Measurements from ENCODE around the gene SHANK1. TPM values are rescaled to one million over a fixed set of nuclear protein-coding genes. Genes with fewer than 3 reads are reported as not detected.

Gene SHANK1
- total RNA-seq, 2 donors from 2014 or later, result not detected

DNA sequence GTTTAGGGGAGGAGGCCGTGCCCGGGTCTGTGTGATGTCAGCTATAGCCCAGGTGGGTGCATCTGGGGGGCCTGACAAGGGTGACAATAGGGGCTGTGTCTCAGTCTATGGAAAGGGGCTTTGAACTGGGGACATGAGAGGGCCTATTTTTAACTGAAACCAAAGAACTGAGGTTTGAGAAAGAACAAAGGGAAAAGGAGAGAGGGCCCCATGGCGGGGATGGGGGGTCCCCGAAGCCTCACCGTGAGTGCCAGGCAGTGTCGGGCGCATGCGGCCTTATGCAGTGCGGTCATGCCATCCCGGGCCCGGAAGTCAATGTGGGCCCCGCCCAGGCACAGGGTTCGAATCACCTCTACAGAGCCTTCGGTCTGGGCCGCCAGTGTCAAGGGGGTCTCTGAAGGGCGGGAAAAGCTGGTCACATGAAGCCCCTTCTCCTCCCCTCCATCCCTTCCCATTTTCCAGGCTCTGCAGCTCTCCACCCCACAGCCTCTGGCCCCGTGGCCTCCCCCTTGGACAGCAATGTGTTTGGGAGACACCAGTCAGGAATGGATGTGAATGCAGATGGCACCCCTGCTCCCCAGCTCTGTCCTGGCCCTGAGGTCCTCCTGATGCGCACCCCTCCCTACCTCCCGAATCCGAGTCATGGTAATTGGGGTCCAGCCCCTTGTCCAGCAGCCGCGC, 5.9 kb downstream of the SHANK1 start:
- Mint-ChIP-seq H3K27me3 (peaks cover 0 to 23% of the 10 kb centered on the region in 2 donors), H3K27ac (no peak overlapping the region), H3K36me3 (no peaks in the 10 kb centered on the region), H3K9me3 (no peaks in the 10 kb centered on the region), H3K4me1 (ENCODE audit: low read depth in 2 of 2) (peaks cover 17 to 31% of the 10 kb centered on the region in 2 donors), H3K4me3 (peak overlapping the region; percentile 48)
- no peak for ATAC-seq
- no peak for DNase-seq (ENCODE audit: low spot score)

DNA sequence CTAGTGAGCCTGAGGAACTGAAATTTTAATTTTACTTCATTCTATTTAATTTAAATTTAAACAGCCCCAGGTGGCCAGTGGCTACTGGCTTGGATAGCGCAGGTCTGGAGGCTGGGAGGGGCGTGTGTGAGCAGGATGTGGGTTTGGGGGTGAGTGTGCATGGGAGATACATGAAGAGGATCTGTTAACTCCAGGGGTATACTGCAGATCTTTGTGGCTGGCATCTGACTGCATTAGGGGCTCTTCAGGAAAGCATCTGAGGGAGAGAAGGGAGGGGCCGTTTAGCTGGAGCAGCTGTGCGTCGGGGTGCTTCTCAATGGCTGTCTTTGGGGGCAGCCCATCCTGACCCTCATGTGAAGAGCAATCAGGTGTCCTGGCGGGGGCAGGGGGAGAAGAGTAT, 6.8 kb downstream of the SHANK1 start:
- H3K9me3 Mint-ChIP-seq, result no peaks in the 10 kb centered on the region
- ATAC-seq, result no peak

DNA sequence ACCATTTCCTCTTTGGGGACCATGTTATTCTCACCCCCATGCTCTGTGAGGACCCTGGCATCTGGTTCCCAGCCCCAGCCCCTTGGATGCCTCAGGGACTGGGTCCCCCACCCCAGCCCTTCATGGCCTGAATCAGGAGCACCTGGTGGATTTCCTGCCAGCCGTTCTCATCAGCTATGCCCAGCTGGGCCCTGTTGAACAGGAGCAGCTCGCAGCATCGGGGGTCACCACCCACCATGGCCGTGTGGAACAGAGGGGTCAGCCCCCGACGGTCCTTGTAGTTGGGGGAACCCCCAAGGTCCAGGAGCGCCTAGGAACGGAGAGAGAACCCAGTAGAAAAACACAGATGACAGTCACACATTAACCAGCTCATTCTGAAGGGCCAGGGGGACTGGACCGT, 7.8 kb downstream of the SHANK1 start:
- ATAC-seq, result no peak
- H3K9me3 Mint-ChIP-seq, result no peaks in the 10 kb centered on the region

More for the DNA sequence above, 6.8 kb downstream of the SHANK1 start:
- H3K4me3 Mint-ChIP-seq, result peak overlapping the region; percentile 48
- H3K27ac Mint-ChIP-seq, result no peak overlapping the region
- no peak for DNase-seq (ENCODE audit: low spot score)
- H3K36me3 Mint-ChIP-seq, result no peaks in the 10 kb centered on the region
- H3K27me3 Mint-ChIP-seq, result peaks cover 0 to 23% of the 10 kb centered on the region in 2 donors
- peaks cover 17 to 31% of the 10 kb centered on the region in 2 donors for H3K4me1 Mint-ChIP-seq (ENCODE audit: low read depth in 2 of 2)

DNA sequence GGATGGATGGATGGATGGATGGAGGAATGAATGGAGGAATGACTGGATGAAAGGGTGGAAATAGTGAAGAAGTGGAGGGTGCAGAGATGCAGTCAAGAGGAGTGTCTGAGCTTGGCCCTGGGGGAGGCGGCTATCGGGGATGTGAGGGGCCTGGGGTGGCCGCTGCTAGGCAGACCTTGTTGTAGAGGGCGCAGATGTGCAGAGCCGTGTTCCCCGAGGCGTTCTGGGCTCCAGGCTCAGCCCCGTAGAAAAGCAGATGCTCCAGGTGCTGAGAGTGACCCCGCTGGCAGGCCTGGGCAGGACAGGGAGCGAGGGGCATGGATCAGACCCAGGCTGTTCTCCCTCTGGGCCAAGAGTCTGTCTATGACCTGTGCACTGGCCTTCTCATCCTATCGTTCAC, 8.4 kb downstream of the SHANK1 start:
- no peak overlapping the region for H3K27ac Mint-ChIP-seq
- H3K36me3 Mint-ChIP-seq, result no peaks in the 10 kb centered on the region
- DNase-seq (ENCODE audit: low spot score), result no peak
- H3K9me3 Mint-ChIP-seq, result no peaks in the 10 kb centered on the region
- H3K27me3 Mint-ChIP-seq, result peaks cover 0 to 14% of the 10 kb centered on the region in 2 donors
- peaks cover 17 to 25% of the 10 kb centered on the region in 2 donors for H3K4me1 Mint-ChIP-seq (ENCODE audit: low read depth in 2 of 2)
- H3K4me3 Mint-ChIP-seq, result no peak overlapping the region
- ATAC-seq, result no peak

More for the DNA sequence above, 7.8 kb downstream of the SHANK1 start:
- no peak overlapping the region for H3K4me3 Mint-ChIP-seq
- H3K27me3 Mint-ChIP-seq, result peaks cover 0 to 15% of the 10 kb centered on the region in 2 donors
- no peak overlapping the region for H3K27ac Mint-ChIP-seq
- no peaks in the 10 kb centered on the region for H3K36me3 Mint-ChIP-seq
- DNase-seq (ENCODE audit: low spot score), result no peak
- peaks cover 17 to 25% of the 10 kb centered on the region in 2 donors for H3K4me1 Mint-ChIP-seq (ENCODE audit: low read depth in 2 of 2)

DNA sequence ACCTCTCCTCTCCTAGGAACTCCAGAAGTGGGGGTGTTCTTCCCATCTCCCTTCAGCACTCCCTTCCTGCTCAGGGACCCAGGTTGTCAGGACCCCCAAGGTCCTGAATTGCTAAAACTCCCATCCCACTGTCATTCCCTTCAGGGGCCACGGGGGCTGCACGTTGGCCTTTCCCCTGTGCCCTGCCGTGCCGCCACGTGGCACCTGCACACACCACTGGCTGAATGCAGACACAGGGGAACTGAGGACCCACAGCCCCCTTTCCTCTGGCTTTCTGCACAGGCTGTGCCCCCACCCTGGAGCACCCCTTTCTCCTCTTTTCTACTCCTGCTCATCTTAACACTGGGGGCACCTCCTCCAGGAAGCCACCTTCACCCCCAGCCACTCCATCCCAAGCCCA, 9.0 kb downstream of the SHANK1 start:
- peak in 1 of 2 donors; percentile 30 for ATAC-seq
- Mint-ChIP-seq H3K4me3 (no peak overlapping the region), H3K27me3 (peaks cover 0 to 8% of the 10 kb centered on the region in 2 donors), H3K27ac (no peak overlapping the region), H3K36me3 (no peaks in the 10 kb centered on the region), H3K9me3 (no peaks in the 10 kb centered on the region), H3K4me1 (ENCODE audit: low read depth in 2 of 2) (peaks cover 17 to 22% of the 10 kb centered on the region in 2 donors)
- no peak for DNase-seq (ENCODE audit: low spot score)

DNA sequence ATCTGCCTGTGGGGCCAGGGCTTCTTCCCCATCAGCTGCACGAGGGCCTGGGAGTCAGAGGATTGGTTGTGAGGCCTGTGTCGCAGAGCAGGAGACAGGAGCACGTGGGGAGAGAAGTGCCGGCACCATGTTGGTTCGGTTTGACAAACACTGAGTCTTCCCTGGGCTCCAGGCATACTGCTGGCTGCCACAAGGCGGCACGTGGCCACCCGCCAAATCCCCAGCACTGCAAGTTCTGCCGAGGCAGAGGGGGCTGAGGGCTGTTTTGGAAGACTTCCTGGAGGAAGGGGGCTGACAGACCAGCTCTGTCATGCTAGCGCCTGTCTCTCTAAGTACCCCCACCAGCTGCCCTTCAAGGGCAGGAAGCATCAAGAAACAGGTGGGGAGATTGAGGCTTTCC, 9.5 kb downstream of the SHANK1 start:
- Mint-ChIP-seq H3K27ac (no peak overlapping the region), H3K27me3 (peaks cover 0 to 4% of the 10 kb centered on the region in 2 donors), H3K9me3 (no peaks in the 10 kb centered on the region), H3K4me3 (no peak overlapping the region), H3K36me3 (no peaks in the 10 kb centered on the region), H3K4me1 (ENCODE audit: low read depth in 2 of 2) (peaks cover 17% of the 10 kb centered on the region in 2 donors)
- DNase-seq (ENCODE audit: low spot score) (no peak), ATAC-seq (no peak)

DNA sequence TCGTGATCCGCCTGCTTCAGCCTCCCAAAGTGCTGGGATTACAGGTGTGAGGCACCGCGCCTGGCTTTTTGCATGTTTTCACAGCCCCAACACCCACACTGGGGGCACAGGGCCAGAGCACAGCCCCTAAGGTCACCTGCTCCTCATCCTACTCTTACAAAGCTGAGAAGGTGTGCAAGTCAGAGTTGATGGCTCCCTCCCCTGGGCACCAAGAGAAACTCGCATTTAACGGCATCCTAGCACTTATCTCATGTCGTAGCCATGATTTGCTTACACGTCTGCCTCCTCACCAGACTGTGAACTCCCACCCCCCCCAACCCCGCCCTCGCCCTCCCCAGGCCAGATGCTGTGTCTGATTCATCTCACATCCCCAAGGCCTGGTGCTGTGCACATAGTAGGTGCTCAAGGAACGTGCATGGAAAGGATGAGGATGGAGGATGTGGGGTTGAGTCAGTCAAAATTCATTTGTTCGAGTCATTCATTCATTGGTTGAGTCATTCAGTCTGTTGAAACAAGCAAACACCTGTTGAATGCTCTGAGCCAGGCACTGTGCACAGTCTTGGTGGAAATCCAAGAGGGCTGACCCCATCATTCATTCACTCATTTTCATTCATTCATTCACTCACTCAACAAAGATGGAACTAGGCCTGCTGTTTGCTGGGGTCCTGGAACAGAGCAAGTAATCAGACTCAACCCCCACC, 11.3 kb downstream of the SHANK1 start:
- Mint-ChIP-seq H3K27me3 (peaks cover 7 to 9% of the 10 kb centered on the region in 2 donors), H3K9me3 (no peaks in the 10 kb centered on the region), H3K4me1 (ENCODE audit: low read depth in 2 of 2) (peaks cover 10 to 14% of the 10 kb centered on the region in 2 donors), H3K27ac (no peak overlapping the region), H3K36me3 (no peaks in the 10 kb centered on the region), H3K4me3 (no peak overlapping the region)
- ATAC-seq (no peak), DNase-seq (ENCODE audit: low spot score) (no peak)

DNA sequence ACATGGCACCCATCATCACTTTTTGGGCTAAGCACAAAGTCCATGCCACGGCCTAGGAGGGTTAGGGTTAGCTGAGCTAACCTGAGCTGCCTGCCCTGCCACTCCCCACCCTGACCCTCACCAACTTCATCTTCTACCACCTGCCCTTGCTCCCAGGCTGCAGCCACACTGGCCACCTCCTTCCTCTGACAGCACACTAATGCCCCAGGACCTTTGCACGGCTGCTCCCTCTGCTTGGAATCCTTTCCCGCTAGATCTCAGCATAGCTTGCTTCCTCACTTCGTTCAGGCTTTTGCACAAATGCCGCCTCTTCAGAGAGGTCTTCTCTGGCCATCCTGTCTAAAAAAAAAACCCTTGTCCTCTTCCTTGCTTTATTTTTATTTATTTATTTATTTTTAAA, 13.2 kb downstream of the SHANK1 start:
- ATAC-seq (no peak), DNase-seq (ENCODE audit: low spot score) (no peak)
- Mint-ChIP-seq H3K4me1 (ENCODE audit: low read depth in 2 of 2) (no peaks in the 10 kb centered on the region), H3K27ac (no peak overlapping the region), H3K9me3 (no peaks in the 10 kb centered on the region), H3K27me3 (peaks cover 7 to 11% of the 10 kb centered on the region in 2 donors), H3K36me3 (no peaks in the 10 kb centered on the region), H3K4me3 (no peak overlapping the region)

DNA sequence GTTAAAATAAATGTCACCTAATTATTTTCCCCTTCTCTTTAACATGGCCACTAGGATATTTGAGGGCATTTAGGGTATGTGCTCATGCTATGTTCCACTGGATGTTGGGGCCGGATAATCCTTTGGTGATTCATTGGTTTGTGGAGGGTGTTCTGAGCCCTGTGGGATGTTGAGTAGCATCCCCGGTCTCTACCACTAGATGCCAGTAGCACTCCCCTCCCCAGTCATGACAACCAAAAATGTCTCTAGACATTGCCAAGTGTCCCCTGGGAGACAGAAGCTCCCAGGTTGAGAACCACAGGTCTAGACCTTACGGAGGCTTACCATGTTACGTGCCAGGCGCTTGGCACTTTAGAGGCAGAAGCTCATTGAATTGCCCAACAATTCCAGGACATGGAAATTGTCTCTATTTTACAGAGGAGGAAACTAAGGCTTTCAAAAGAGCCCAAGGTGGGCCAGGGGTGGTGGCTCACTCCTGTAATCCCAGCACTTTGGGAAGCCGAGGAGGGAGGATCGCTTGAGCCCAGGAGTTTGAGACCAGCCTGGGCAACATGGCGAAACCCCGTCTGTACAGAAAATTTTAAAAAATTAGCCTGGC, 14.1 kb downstream of the SHANK1 start:
- H3K4me3 Mint-ChIP-seq, result no peak overlapping the region

DNA sequence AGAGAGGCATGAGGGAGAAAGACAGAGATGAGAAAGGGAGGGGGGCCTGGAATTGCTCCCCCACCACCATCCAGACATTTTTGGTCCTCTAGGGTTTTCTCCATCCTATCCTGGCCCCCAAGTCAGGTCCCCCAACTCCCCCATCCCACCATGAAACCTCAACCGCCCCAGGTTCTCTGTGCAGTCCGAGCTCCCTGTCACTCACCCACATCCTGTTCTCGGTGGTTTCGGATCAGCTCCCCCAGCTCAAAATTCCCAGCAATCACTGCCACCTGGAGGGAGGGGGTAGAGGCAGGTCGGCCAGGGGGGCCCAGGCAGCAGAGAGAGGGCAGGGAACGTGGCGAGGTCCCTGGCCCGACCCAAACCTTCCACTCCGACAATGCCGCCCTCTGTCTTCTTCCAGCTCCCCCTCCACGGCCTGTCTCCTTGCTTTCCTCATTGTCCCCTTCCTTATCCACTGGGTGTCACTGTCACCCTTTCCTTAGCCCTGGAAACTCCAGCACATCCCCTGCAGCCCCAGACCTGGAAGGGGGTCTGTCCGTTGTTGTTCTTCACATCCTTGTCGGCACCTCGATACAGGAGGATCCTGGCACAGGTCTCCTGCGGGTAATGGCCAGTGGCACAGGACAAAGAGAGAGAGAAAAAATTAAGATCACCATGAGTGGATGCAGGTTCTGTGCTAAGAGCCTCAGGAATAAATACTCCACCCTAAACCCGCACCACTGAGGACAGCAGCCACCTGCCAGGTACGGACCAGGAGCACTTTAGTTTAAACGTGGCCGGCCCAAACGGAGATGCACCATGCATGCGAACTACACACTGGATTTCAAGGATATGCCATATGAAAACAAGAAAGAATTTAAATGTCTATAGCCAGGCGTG, 15.4 kb downstream of the SHANK1 start:
- no peak for DNase-seq (ENCODE audit: low spot score)
- H3K27me3 Mint-ChIP-seq, result peaks cover 16 to 22% of the 10 kb centered on the region in 2 donors
- H3K4me1 Mint-ChIP-seq (ENCODE audit: low read depth in 2 of 2), result no peaks in the 10 kb centered on the region
- no peak for ATAC-seq
- no peaks in the 10 kb centered on the region for H3K36me3 Mint-ChIP-seq
- peak overlapping the region in 1 of 2 donors; percentile 51 for H3K27ac Mint-ChIP-seq
- no peak overlapping the region for H3K4me3 Mint-ChIP-seq
- H3K9me3 Mint-ChIP-seq, result no peaks in the 10 kb centered on the region

More for the DNA sequence above, 14.1 kb downstream of the SHANK1 start:
- Mint-ChIP-seq H3K27ac (no peak overlapping the region), H3K27me3 (peaks cover 9 to 11% of the 10 kb centered on the region in 2 donors), H3K4me1 (ENCODE audit: low read depth in 2 of 2) (no peaks in the 10 kb centered on the region), H3K9me3 (no peaks in the 10 kb centered on the region), H3K36me3 (no peaks in the 10 kb centered on the region)
- no peak for ATAC-seq
- DNase-seq (ENCODE audit: low spot score), result no peak

DNA sequence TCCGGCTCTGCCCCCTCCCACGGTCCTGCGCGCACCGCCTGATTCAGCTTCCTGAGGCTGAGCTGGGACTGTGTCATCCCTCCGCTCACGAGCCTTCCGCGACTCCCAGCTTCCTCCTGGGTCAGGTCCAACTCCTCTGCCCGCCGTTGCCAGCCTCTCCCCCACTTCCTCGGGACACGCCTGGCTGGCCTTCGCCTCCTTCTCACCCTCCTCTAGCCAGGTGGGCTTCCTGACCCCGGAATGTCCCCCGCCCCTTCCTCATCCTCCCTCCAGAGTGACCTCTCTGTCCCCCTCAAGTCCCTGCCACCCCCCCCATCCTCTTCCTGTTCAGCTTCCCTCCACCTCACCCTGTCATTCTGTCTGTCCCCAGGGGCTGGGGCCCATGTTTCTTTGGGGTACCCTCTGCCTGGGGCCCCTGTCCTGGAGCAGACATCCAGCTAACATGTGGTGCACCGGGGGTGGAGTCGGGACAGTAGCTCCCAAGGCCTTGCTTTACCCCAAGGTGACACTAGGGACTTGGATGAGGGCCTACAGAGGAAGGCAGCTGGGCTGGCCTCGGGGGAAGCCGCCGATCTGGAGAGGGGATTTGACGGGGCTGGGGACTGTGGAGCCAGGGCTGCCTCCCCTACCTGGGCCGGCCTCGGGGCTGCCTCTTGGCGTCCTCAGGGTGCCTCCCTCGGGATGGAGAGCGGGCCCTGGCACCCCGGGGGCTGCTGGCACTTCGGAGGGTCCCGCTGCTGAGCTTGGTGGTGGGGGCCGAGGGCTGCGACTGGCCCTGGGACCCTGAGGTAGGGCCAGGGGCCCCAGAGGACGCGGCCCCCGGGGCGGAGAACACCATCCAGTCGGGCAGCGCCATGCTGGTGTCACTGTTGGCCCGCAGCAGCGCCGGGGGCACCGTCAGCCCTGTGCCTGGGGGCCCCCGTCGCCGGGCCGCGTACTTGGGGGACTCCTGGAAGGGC, 16.5 kb downstream of the SHANK1 start:
- H3K36me3 Mint-ChIP-seq, result no peaks in the 10 kb centered on the region
- peaks cover 22 to 32% of the 10 kb centered on the region in 2 donors for H3K27me3 Mint-ChIP-seq
- no peak for ATAC-seq
- no peak overlapping the region for H3K4me3 Mint-ChIP-seq
- H3K4me1 Mint-ChIP-seq (ENCODE audit: low read depth in 2 of 2), result no peaks in the 10 kb centered on the region
- no peaks in the 10 kb centered on the region for H3K9me3 Mint-ChIP-seq
- no peak overlapping the region for H3K27ac Mint-ChIP-seq
- DNase-seq (ENCODE audit: low spot score), result no peak

DNA sequence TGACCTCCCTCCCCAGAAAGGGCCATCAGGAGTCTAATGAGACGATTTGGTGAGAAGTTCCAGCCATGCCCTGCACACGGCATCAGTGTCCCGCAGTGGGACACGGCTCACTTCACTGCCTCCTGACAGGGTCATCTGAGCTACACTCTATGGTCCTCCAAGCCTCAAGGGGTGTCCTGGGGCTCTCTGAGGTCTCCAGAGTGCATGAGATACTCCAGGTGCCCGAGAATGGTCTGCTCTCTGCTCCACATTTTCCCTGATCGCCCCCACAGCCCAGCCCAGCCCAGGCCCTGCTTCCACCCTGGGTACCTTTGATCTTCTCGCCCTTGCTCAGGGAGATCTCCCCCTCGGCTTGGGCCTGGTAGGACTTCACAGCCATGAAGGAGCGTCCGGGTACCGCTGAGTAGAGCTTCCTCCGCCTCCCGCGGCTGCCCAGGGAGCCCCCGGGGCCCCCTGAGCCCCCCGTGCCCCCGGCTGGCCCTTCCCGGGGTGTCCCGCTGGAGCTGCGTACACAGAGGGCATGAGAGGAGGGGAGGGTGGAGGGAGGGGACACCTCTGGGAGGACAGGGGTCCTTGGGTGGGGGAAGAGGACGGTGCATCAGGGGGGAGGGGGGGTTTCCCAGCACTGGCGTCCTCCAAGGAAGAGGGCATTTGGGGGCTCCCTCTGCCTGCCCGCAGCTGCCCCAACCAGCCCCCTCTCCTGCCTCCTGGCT, 17.3 kb downstream of the SHANK1 start:
- Mint-ChIP-seq H3K4me3 (no peak overlapping the region), H3K9me3 (no peaks in the 10 kb centered on the region), H3K36me3 (no peaks in the 10 kb centered on the region), H3K27ac (no peak overlapping the region), H3K4me1 (ENCODE audit: low read depth in 2 of 2) (no peaks in the 10 kb centered on the region), H3K27me3 (peaks cover 27 to 37% of the 10 kb centered on the region in 2 donors)
- ATAC-seq, result no peak
- DNase-seq (ENCODE audit: low spot score), result no peak

Data from natural killer cell treated with Interleukin-12 subunit alpha and Interleukin-12 subunit beta and Interleukin-15 and Interleukin-18, amount 100 ng/mL, for 72 hours (primary cell).